Activated CD4-positive, alpha-beta T cell treated with anti-CD3 and anti-CD28 coated beads for 1 hour (primary cell): ENCODE data around the gene PILRB.
"Not testable (repeated sequence)": the region's sequence is repeated elsewhere in the genome, so short reads cannot be mapped to it uniquely, and the experiment has no call there.

Source experiments
- DNase-seq: peaks from one replicate; pipeline ENCODE4 v3.0.0-alpha.2; 2020

Gene PILRB

GRCh38 chr7:100378114-100378755 lies 20.3 kb downstream of the PILRB start:
- no peak for DNase-seq

- DNase-seq, result no peak
These were observed 22.3 kb downstream of the PILRB start for GRCh38 chr7:100380196-100380595.

GRCh38 chr7:100381531-100382233 lies 23.8 kb downstream of the PILRB start:
- not testable (repeated sequence) for DNase-seq

- not testable (repeated sequence) for DNase-seq
These were observed 24.4 kb downstream of the PILRB start for GRCh38 chr7:100382234-100382853.

- no peak for DNase-seq
These were observed 26.8 kb downstream of the PILRB start for GRCh38 chr7:100384628-100385294.

GRCh38 chr7:100386940-100387339 lies 29.0 kb downstream of the PILRB start:
- no peak for DNase-seq

GRCh38 chr7:100387695-100388094 lies 29.8 kb downstream of the PILRB start:
- no peak for DNase-seq

GRCh38 chr7:100389437-100390088 lies 31.6 kb downstream of the PILRB start:
- DNase-seq, result no peak

GRCh38 chr7:100390286-100391009 lies 32.5 kb downstream of the PILRB start:
- DNase-seq, result no peak

GRCh38 chr7:100393233-100393905 lies 35.5 kb downstream of the PILRB start:
- no peak for DNase-seq

GRCh38 chr7:100394077-100394476 lies 36.2 kb downstream of the PILRB start:
- no peak for DNase-seq

GRCh38 chr7:100396421-100396982 lies 38.6 kb downstream of the PILRB start:
- no peak for DNase-seq

- DNase-seq, result no peak
These were observed 39.6 kb downstream of the PILRB start for GRCh38 chr7:100397315-100398081.

GRCh38 chr7:100398239-100398638 lies 40.3 kb downstream of the PILRB start:
- no peak for DNase-seq

- DNase-seq, result no peak
These were observed 42.1 kb downstream of the PILRB start for GRCh38 chr7:100400041-100400440.

- no peak for DNase-seq
These were observed 42.7 kb downstream of the PILRB start for GRCh38 chr7:100400656-100401055.

- no peak for DNase-seq
These were observed 43.9 kb downstream of the PILRB start for GRCh38 chr7:100401811-100402210.

- no peak for DNase-seq
These were observed 44.3 kb downstream of the PILRB start for GRCh38 chr7:100402241-100402640.

GRCh38 chr7:100406767-100407166 lies 48.9 kb downstream of the PILRB start:
- DNase-seq, result no peak
